Daoy (cell line): ENCODE data around the gene KCTD2. TPM values are rescaled to one million over a fixed set of nuclear protein-coding genes. Genes with fewer than 3 reads are reported as not detected.
A peak's percentile ranks its signal among the peaks of the same experiment; 100 is the strongest.
"Not testable (repeated sequence)": the region's sequence is repeated elsewhere in the genome, so short reads cannot be mapped to it uniquely, and the experiment has no call there.

Source experiments
- DNase-seq: peaks from one replicate; pipeline ENCODE4 v3.0.0-alpha.2; 2015; ENCODE audit warnings: low read depth
- total RNA-seq: library from RNA; depleted of rRNA; stranded (reverse); fragments of >200 nt; shearing (Covaris generic); gene quantifications from 2 replicates; pipeline ENCODE4 v1.2.3, GENCODE V29; 2014

The KCTD2 gene
- total RNA-seq, 1 experiment from 2014 or later, result 17.9 TPM

DNA sequence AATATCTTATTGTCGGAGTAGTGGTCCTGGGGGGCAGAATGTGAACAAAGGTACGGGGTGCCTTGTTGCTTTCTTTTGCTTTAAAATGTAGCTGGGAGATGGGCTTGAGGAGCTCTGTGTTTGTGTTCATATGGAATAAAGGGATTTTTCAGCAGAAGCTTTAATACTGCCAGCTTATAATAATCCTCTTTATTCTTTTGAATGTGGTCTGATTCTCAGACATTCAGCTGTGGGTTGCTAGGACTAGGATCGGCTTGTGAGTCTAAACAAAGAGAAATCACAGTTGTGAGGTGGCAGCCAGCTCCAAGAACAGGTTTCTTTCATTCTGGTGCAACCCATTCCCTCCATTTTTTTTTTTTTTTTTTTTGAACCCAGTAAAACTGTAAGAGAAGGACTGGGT, 27.3 kb upstream of the KCTD2 start:
- DNase-seq, result no peak

DNA sequence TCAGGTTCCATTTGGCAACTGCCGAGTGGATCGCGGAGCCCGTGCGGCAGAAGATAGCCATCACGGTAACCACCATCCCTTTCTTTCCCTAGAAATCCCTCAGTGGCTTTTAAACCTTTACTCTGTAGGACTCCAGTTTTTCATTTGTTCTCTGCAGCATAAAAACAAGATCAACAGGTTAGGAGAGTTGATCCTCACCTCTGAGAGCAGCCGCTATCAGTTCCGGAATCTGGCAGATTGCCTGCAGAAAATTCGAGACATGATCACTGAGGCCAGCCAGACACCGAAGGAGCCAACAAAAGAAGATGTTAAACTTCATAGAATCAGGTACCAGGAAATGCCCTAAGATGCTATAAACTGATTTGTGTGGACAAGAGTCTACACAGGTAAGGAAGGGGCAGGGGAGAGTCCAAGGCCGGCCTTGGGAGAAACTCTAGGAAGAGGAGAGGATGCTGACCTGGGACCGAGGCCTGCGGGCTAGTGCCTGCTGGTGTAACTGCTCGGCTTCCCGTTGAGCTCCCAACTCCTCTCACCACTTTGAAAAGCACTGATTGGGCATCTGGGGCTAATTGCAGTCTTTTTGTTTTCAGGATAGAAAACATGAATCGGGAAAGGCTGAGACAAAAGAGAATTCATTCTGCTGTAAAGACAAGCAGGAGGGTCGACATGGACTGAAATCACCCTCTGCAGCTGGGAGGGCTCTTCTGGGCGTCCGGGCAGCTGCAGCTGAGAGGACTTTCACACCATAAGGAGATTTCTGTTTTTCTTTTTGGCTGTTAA, 26.5 kb upstream of the KCTD2 start:
- DNase-seq, result no peak

DNA sequence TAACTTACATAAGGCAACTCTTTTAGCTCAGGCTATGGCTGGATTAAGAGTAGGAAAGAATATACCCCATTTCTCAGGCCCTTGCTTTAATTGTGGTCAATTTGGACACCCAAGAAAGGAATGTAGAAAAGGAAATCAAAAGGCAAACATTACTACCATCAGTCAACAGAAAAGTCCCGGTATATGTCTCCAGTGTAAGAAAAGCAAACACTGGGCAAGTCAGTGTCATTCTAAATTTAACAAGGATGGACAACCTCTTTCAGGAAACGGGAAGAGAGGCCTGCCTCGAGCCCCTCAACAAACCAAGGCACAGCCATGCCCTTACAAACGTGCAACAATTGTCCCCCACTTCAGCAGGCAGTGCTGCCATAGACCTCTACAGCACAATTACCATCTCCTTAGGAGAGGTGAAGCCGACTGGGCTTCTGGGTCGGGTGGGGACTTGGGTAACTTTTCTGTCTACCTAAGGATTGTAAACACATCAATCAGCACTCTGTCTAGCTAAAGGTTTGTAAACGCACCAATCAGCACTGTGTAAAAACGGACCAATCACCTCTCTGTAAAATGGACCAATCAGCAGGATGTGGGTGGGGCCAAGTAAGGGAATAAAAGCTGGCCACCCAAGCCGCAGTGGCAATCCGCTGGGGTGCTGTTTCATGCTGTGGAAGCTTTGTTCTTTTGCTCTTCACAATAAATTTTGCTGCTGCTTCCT, 22.2 kb upstream of the KCTD2 start:
- no peak for DNase-seq

DNA sequence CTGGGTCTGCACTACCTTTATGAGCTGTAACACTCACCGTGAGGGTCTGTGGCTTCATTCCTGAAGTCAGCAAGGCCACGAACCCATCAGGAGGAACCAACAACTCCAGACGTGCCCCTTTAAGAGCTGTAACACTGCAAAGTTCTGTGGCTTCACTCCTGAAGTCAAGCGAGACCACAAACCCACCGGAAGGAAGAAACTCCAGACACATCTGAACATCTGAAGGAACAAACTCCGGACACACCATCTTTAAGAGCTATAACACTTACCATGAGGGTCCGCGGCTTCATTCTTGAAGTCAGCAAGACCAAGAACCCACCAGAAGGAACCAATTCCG, 21.7 kb upstream of the KCTD2 start:
- DNase-seq, result not testable (repeated sequence)

DNA sequence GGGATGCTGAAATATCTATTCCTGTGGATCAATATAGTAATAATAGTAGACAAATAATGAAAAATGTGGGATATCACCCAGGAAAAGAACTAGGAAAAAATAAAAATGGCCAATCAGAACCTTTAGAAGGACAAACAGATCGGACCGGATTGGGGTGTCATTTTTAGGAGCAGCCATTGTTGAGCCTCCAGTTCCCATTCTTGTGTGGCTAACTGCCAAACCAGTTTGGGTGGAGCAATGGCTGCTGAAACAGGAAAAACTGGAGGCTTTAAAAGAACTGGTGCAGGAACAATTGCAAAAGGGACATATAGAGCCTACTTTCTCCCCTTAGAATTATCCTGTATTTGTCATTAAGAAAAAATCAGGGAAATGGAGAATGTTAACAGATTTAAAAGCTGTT, 20.4 kb upstream of the KCTD2 start:
- not testable (repeated sequence) for DNase-seq

DNA sequence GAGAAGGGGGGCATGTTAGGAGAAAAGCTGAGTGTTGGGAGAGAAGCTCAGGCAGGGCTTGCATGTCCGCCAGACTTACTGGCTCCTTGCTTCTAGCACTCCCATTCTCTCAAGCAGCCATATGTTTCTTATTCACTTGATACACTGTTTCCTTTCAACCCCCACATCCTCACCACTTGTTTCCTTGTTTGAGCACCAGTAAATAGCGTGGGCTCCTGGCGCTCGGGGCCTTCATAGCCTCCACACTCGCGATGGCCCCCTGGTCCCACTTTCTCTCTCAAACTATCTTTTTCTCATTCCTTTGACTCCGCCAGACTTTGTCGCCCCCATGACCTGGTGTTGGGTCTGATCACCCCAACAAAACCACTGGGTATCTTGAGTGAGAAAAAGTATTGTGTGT, 16.9 kb upstream of the KCTD2 start:
- no peak for DNase-seq

DNA sequence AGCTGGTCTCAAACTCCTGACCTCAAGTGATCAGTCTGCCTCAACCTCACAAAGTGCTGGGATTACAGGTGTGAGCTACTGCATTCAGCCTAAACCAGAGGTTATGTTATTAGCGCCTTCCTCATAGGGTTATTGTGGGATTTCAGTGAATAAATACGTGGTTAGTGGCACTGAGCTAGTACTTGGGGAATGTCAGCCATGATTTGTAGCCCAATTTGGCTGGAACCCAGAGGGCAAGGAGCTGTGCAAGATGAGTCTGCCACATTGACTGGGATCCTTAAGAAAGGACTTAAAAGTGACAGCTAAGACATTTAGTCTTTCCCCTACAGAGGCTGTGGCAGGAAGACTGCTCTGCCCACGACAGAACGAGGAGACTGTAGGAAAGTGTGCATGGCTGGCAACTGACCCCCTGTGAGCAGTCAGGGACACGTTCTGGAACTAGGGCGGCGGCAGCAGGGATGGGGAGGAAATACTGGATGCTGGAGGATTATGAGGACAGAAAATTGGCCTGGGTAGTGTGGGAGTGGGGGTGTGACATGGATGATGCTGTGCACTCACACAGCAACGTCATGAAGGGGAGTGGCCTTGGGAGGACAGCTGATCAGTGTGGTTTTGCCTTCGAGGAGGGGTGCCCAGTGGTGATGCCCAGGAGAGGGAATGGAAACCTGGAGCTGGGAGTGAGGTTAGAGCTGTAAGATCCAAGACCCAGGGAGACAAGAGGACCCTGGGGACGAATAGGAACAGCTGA, 14.9 kb upstream of the KCTD2 start:
- DNase-seq, result peak; percentile 86

DNA sequence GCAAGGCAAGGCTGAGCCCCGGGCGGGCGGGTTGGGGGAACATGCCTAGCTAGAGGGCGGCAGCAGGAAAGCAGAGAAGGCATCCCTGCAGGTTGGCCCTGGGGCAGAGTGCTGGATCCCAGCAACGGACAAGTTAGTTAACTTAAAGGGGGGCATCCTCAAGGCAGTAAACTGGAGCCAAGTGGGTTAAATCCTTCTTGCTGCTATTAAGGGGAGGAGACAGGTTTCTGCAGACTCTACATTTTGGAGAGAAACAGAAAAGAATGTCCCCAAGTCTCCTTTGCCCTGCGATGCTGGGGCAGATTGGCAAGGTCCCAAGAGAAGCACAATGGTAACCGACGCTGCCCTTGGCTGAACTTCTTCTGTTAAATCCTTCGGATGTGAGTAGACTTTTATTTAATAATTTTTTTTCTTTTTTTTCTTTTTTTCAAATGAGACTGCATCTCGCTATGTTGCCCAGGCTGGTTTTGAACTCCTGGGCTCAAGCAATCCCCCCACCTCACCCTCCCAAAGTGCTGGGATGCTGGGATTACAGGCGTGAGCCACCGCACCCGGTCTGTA, 14.2 kb upstream of the KCTD2 start:
- DNase-seq, result peak; percentile 37

DNA sequence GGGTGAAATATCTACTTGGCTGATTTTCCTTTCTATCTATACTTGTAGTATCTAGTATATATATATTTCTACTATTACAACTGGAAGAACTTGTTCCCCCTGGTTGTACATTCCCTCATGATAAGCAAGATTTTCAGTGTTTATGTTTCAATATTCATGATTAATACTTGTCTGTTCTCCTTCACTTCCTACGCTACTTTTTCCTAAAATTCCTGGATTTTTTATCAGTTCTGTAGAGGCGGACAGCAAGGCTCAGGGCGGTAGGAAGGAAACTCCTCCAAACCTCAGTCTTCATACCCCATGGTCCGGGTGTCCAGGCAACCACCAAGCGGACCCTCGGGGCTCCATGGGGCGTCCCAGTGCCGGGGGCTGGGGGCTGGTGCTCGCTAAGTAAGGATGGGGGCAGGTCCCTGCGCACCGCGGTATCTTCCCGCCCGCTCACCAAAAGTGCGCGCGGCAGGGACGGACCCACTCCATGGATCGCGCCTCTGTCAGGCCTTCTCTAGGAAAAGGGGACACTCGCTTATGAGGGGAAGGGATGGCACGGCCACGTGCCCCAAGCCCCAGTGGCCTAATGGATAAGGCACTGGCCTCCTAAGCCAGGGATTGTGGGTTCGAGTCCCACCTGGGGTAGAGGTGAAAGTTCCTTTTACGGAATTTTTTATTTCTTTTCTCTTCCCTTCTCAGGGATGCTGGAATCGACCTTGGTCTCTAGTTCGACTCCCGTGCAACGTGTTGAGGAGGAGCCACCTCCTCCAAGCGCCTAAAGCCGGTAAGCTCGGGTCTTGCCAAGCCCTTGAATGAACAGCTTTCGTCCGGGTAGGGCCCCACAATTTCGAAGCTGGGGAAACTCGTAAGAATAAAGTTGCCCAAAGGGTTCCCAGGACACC, 13.4 kb upstream of the KCTD2 start:
- peak; percentile 96 for DNase-seq

DNA sequence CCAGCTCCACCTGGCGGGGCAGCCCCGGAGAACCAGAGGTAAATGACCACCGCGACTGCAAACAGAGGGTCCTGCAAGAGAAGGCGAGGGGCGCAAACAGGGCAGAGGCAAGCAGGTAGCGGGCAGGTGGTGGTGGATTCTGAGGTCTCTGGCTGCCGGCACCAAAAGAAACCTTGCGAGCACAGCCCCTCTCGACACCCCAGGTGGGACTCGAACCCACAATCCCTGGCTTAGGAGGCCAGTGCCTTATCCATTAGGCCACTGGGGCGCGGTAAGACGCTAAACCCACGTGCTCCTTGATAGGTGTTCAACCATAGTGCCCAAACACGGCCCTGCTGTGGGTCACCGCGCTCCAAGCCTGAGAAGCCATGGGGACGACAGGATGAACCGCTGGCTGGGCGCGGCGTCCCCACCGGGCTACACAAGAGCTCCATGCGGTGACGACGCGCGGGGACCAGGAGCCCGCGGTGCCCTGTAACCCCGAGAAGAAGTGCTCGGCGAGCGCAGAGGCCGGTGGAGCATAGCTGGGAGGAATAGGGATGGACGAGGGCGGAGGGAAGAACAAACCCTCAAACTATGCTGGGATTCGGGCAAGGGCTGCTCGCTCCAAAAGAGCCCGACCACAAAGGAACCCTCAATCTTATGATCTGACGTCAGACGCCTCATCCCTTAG, 12.7 kb upstream of the KCTD2 start:
- DNase-seq, result peak; percentile 97

DNA sequence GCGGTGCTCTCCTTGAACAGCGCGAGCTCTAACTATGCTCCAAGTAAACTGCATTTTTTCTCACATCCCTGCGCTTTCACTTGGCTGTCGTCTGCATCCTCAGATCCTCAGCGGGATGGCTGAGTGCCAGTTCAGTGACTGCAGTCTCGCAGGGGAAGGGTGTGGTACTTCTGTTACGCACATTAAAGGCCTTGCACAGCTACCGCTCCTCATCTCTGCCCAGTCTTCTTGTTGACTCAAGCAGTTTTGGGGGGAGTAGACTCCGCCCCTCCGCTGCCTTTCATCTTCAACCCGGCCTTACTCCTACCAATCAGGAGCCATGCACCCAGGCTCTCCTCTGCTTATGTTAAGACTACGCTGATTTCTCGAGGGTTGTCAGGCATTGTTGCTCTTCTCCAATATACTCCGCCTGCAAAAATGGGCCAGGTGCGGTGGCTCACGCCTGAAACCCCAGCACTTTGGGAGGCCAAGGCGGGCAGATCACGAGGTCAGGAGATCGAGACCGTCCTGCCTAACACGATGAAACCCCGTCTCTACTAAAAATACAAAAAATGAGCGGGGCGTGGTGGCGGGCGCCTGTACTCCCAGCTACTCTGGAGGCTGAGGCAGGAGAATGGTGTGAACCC, 10.3 kb upstream of the KCTD2 start:
- peak; percentile 87 for DNase-seq

DNA sequence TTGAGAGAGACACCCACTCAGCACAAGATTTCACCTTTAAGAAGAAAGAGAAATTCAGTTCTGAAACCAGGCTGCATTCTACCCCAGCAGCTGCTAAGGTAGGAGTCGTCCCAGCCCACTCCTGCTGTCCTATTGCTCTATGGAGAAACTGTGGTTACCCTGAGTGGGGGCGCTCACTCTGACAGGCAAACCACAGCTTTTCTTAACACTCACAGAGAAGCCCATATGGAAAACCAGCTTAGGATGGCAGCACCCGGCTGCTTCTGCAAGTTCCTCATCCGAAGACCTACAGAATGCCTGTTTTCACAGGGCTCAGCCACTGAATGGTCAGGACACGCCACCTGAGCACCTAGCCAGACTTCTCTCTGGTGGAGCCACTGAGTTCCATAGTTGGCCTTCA, 7.8 kb upstream of the KCTD2 start:
- no peak for DNase-seq

DNA sequence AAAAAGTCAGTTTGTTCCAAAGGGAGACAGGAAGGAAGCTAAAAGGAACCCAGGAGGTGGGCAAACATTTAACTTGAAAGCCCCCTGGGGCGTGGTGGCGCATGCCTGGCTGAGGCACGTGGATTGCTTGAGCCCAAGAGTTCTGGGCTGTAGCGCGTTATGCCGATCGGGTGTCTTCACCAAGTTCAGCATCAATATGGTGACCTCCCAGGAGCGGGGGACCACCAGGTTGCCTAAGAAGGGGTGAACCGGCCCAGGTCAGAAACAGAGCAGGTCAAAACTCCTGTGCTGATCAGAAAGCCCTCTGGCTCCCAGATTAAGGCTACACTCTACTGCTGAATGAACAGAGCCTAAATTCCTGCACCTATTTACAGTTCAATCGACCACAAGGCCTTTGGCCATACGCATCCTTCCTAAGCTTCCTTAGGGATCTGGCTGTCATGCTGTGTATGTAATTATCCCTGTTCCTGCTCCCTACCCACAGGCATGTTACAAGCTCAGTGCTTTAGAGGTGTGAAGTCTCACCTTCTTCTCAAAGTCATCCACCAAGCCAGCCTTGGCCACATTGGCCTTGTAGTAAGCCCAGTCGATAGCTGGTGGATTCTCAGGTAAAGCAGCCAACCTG, 5.3 kb upstream of the KCTD2 start:
- no peak for DNase-seq

DNA sequence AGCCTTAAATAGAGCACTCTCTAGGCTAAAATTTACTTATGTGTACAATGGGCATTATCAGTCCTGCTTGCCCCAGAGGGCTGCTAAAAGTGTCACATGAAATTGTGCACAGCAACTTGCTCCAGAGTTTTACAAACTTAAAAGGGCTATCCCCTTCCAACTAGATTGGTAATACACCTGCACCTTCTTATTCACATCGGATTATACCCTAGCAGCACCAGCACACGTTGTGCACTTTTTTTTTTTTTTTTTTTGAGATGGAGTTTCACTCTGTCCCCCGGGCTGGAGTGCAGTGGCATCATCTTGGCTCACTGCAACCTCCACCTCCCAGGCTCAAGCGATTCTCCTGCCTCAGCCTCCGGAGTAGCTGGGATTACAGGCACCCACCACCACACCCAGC, 3.2 kb upstream of the KCTD2 start:
- not testable (repeated sequence) for DNase-seq

DNA sequence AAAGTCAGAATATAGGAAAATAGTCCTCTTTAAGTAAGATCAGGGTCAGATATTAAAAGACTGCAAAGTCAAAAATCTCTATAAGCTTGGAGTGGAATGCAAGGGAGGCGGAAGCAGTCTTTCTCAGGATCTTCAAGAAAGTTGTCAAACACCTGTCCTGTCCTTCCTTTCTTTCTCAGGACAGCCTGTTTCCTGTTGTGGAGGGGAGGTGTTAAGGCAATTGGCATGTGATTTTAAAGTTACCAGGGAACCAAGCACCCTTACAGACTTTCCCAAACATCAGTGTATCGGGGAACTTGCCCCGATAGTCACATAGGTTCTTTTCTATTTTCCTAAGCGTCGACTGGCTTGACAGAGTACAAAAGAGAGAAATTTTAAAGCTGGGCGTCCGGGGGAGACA, 2.3 kb upstream of the KCTD2 start:
- no peak for DNase-seq

DNA sequence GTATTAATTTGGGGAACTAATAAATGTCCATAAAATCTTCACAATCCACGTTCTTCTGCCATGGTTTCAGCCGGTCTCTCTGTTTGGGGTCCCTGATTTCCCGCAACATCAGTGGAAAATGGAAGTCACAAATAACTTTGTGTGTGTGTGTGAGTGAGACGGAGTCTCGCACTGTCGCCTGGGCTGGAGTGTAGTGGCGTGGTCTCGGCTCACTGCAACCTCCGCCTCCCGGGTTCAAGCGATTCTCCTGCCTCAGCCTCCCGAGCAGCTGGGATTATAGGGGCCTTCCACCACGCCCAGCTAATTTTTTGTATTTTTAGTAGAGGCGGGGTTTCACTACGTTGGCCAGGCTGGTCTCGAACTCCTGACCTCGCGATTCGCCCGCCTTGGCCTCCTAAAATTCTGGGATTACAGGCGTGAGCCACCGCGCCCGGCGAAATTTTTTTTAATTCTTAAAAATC, 1.0 kb upstream of the KCTD2 start:
- DNase-seq, result not testable (repeated sequence)

DNA sequence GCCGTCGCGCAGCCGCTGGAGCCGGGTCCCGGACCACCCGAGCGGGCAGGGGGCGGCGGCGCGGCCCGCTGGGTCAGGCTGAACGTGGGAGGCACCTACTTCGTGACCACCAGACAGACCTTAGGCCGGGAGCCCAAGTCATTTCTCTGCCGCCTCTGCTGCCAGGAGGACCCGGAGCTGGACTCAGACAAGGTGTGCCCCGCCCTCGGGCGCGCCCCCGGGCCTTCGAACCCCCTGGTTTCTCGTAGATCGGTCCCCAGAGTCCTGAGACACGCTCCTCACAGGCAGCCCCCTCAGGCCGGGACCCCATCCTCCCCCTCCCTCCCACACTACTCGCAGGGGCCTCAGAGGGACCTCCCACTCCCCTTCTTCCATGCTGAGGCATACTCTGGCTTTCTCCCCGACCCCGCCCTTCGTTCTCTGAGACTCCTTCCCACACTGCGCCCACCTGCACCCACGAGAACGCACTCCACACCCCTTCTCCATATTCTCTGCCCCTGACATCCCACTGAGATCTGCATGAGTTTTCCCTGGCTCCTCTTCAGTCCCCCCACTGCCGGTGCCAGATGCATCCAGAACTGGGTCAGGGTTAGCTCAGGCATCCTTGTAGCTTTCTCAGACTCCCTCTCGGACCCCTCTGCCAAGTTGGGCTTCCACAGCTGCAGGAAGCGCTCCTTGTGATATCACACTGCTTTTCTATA, 523 bp downstream of the KCTD2 start:
- DNase-seq, result peak; percentile 21

DNA sequence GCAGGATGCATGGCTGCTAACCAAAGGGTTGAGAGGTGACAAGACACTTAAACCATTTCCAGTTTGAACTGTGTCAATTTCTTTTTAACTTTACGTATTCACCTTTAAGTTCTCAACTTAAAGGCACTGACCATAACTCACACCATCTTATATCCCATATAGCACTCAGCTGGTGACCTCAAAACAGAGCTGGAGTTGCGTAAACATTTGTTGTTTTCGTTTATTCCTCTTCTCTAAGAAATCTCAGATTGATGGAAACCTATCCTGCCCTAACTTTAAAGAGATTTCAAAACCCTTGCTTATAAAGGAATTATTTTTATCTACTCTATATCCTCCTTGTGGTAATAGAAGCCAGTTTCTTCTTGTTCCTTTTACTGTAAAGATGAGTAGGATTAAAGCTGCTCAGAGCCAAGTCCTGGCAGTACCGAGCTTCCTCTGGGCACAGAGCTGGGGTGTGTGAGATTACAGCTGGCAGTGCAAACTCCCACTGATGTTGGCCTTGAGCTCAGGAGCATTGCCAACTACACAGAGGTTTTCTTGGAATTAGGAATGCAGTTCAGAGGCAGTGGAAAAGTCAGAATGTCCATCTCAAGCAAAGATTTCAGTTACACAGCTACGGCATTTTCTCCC, 1.3 kb downstream of the KCTD2 start:
- no peak for DNase-seq

DNA sequence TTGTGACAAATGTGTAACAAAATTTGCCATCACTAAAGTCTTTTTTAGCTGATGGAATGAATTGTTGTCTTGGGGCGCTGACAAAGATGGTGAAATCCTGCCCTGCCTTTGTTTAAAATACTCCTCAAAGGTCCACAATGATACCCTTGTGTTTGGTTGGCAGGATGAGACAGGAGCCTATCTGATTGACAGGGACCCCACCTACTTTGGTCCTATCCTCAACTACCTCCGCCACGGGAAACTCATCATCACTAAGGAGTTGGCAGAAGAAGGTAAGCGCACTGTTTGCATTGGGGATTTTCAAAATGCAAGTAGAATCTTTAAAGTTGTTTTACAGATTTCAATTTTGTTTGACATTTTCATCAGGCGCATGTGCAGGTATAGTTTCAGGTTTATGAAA, 2.0 kb downstream of the KCTD2 start:
- no peak for DNase-seq
